Esophagus muscularis mucosa (tissue), 4 donors: ENCODE data around the gene NUP62. TPM values are rescaled to one million over a fixed set of nuclear protein-coding genes. Genes with fewer than 3 reads are reported as not detected.
A peak's percentile ranks its signal among the peaks of the same experiment; 100 is the strongest.

Experiments
- DNase-seq: peaks from one replicate; pipeline ENCODE4 v3.0.0-alpha.2; 2017; ENCODE audit errors: extremely low spot score
- H3K27ac ChIP-seq, 4 donors: fragments of 200-600 bp; sonication (generic); replicated peaks in 1 of 4; 1 replicate in 3 of 4; 2 replicates in 1 of 4; pipeline ENCODE4 v1.5.1; 2016 to 2019; ENCODE audit warnings: mild to moderate bottlenecking in 1 of 4
- H3K27me3 ChIP-seq, 4 donors: fragments of 200-600 bp; sonication (generic); one replicate each; pipeline versions ENCODE4 v1.5.1 to v1.6.0; 2016 to 2019
- H3K36me3 ChIP-seq, 4 donors: fragments of 200-600 bp; sonication (generic); one replicate each; pipeline ENCODE4 v1.5.1; 2016 to 2019
- H3K4me1 ChIP-seq, 4 donors: fragments of 200-600 bp; sonication (generic); one replicate each; pipeline ENCODE4 v1.5.1; 2016 to 2019
- H3K4me3 ChIP-seq, 4 donors: fragments of 200-600 bp; sonication (generic); 1 replicate in 2 of 4; 2 replicates in 2 of 4; pipeline ENCODE4 v1.5.1; 2016 to 2019; ENCODE audit warnings: mild to moderate bottlenecking in 4 of 4, moderate library complexity in 1 of 4
- H3K9me3 ChIP-seq, 4 donors: fragments of 200-600 bp; sonication (generic); 1 replicate in 3 of 4; 2 replicates in 1 of 4; pipeline ENCODE4 v1.5.1; 2016 to 2019
- EP300 ChIP-seq: sonication (generic); formaldehyde crosslinking; IDR thresholded peaks from one replicate; pipeline ENCODE4 v1.6.1; 2017; ENCODE audit warnings: antibody characterized with exemption
- POLR2A ChIP-seq: fragments of 450-650 bp; IDR thresholded peaks from one replicate; pipeline ENCODE4 v1.6.1; 2017; ENCODE audit warnings: antibody characterized with exemption, moderate library complexity, mild to moderate bottlenecking, low read depth
- POLR2AphosphoS5 ChIP-seq, 2 donors: sonication (generic); formaldehyde crosslinking; IDR thresholded peaks; one replicate each; pipeline ENCODE4 v1.6.1; 2017; ENCODE audit warnings: antibody characterized with exemption in 2 of 2
- WGBS: methylation state at CpG from one replicate; pipeline ENCODE4 v1.1.5; 2018; 5-methylcytosine and 5-hydroxymethylcytosine counted together
- intact Hi-C: fragments of 100-400 bp; cut with DNase I; formaldehyde crosslinking; loops from one replicate; pipeline ENCODE4 v1.15.1; 2023
- total RNA-seq, 4 donors: library from RNA; depleted of rRNA; stranded (reverse); fragments of >200 nt; gene quantifications; one replicate each; pipeline versions ENCODE4 v1.1.0 to v1.2.1, GENCODE V29; 2016
- TF ChIP-seq, protein P1 (sequence below), 3 experiments: fragments of 200-600 bp in 2 of 3; fragments of 450-650 bp in 1 of 3; sonication (generic) in 2 of 3; IDR thresholded peaks; one replicate each; pipeline ENCODE4 v1.5.1; 2017 to 2019; ENCODE audit warnings: antibody characterized with exemption in 3 of 3, mild to moderate bottlenecking in 2 of 3, moderate library complexity in 1 of 3

NUP62 gene, protein sequence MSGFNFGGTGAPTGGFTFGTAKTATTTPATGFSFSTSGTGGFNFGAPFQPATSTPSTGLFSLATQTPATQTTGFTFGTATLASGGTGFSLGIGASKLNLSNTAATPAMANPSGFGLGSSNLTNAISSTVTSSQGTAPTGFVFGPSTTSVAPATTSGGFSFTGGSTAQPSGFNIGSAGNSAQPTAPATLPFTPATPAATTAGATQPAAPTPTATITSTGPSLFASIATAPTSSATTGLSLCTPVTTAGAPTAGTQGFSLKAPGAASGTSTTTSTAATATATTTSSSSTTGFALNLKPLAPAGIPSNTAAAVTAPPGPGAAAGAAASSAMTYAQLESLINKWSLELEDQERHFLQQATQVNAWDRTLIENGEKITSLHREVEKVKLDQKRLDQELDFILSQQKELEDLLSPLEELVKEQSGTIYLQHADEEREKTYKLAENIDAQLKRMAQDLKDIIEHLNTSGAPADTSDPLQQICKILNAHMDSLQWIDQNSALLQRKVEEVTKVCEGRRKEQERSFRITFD
- total RNA-seq: 10 to 100 TPM; 27.0 to 44.3 (median 35.9) TPM

DNA sequence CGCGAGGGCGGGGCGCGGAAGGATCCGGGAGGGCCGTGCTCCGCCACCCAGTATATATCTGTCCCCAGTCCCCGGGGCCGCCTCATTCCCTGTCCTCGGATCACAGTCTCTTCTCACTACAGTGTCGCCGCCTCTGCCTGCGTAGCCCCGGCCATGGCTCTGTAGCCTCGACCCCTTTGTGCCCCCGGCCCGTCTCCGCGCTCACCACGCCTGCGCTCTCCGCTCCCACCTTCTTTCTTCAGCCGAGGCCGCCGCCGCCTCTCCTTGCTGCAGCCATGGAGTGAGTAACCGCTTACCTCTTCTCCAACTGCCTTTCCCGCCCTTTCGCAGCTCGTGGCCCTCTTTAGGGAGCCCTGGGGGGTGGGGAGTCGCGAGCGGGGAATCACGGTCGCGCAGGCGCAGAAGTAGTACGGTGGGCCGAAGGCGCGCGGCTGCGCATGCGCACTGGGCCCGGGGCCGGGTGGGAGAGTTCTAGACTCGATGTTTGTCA lies at the start of gene NUP62, which contains the start of gene ATF5:
TSS of gene NUP62 (minus strand) at position 384 of the 490 bp plus-strand sequence. CDS start 19,697 bp downstream, outside the sequence.
TSS of gene ATF5 (plus strand) at position 85 of the 490 bp plus-strand sequence. CDS start 1,646 bp downstream, outside the sequence.
- peak within 1 kb of the TSS; percentile 88 to 94 (median 92) for H3K27ac ChIP-seq
- H3K4me3 ChIP-seq: peak within 1 kb of the TSS; percentile 71 to 90 (median 84)
- peaks cover 20 to 52% (median 45%) of the 10 kb centered on the region in 4 donors for H3K4me1 ChIP-seq
- H3K36me3 ChIP-seq: peaks cover 0 to 45% (median 33%) of the 10 kb centered on the region in 4 donors
- TF ChIP-seq, protein P1, sequence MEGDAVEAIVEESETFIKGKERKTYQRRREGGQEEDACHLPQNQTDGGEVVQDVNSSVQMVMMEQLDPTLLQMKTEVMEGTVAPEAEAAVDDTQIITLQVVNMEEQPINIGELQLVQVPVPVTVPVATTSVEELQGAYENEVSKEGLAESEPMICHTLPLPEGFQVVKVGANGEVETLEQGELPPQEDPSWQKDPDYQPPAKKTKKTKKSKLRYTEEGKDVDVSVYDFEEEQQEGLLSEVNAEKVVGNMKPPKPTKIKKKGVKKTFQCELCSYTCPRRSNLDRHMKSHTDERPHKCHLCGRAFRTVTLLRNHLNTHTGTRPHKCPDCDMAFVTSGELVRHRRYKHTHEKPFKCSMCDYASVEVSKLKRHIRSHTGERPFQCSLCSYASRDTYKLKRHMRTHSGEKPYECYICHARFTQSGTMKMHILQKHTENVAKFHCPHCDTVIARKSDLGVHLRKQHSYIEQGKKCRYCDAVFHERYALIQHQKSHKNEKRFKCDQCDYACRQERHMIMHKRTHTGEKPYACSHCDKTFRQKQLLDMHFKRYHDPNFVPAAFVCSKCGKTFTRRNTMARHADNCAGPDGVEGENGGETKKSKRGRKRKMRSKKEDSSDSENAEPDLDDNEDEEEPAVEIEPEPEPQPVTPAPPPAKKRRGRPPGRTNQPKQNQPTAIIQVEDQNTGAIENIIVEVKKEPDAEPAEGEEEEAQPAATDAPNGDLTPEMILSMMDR (IDR thresholded peaks at IDR 0.05): no peak
- TF ChIP-seq POLR2A: no peak
- TF ChIP-seq POLR2AphosphoS5 (IDR thresholded peaks at IDR 0.05): peak; percentile 57 to 63
- no peak for TF ChIP-seq EP300
- intact Hi-C loops: no loop called here
- DNase-seq: no peak
- no peaks in the 10 kb centered on the region for H3K27me3 ChIP-seq
- WGBS: 0% methylated on average over 31 of the region's 48 CpGs
- H3K9me3 ChIP-seq: no peaks in the 10 kb centered on the region

- 81% methylated on average over 11 of the region's 11 CpGs for WGBS
- no peak for DNase-seq
- H3K4me1 ChIP-seq: no peaks in the 10 kb centered on the region
- no peak for TF ChIP-seq POLR2A
- TF ChIP-seq, protein P1 (IDR thresholded peaks at IDR 0.05): no peak
- no peak for TF ChIP-seq POLR2AphosphoS5 (IDR thresholded peaks at IDR 0.05)
- TF ChIP-seq EP300: no peak
- H3K27me3 ChIP-seq: no peaks in the 10 kb centered on the region
- H3K9me3 ChIP-seq: no peaks in the 10 kb centered on the region
- no peak overlapping the region for H3K27ac ChIP-seq
- no peak overlapping the region for H3K4me3 ChIP-seq
- peaks cover 19 to 85% (median 66%) of the 10 kb centered on the region in 4 donors for H3K36me3 ChIP-seq
- intact Hi-C loops: no loop called here
Measured at GRCh38 chr19:49978324-49978723, 49.0 kb upstream of the NUP62 start.

- TF ChIP-seq, protein P1 (IDR thresholded peaks at IDR 0.05): no peak
- TF ChIP-seq POLR2AphosphoS5 (IDR thresholded peaks at IDR 0.05) (no peak), POLR2A (no peak), EP300 (no peak)
- WGBS: 79% methylated on average over 16 of the region's 18 CpGs
- no peak for DNase-seq
- H3K4me1 ChIP-seq: no peaks in the 10 kb centered on the region
- H3K27me3 ChIP-seq: no peaks in the 10 kb centered on the region
- intact Hi-C loops: no loop called here
- H3K4me3 ChIP-seq: no peak overlapping the region
- peaks cover 19 to 81% (median 66%) of the 10 kb centered on the region in 4 donors for H3K36me3 ChIP-seq
- no peaks in the 10 kb centered on the region for H3K9me3 ChIP-seq
- H3K27ac ChIP-seq: no peak overlapping the region
Measured at GRCh38 chr19:49977881-49978280, 48.6 kb upstream of the NUP62 start.

- intact Hi-C loops: no loop called here
Measured at GRCh38 chr19:49977076-49977475, 47.8 kb upstream of the NUP62 start.

More at GRCh38 chr19:49977076-49977475, 47.8 kb upstream of the NUP62 start:
- Histone ChIP-seq H3K36me3 (peaks cover 19 to 73% (median 64%) of the 10 kb centered on the region in 4 donors), H3K4me3 (no peak overlapping the region), H3K4me1 (peaks cover 2 to 5% (median 3%) of the 10 kb centered on the region in 4 donors), H3K27ac (no peak overlapping the region), H3K27me3 (no peaks in the 10 kb centered on the region), H3K9me3 (no peaks in the 10 kb centered on the region)
- 87% methylated on average over 13 of the region's 13 CpGs for WGBS
- no peak for TF ChIP-seq EP300
- TF ChIP-seq, protein P1 (IDR thresholded peaks at IDR 0.05): no peak
- no peak for TF ChIP-seq POLR2AphosphoS5 (IDR thresholded peaks at IDR 0.05)
- TF ChIP-seq POLR2A: no peak
- DNase-seq: no peak
